Measurements from ENCODE around the gene FBXL15. TPM values are rescaled to one million over a fixed set of nuclear protein-coding genes. Genes with fewer than 3 reads are reported as not detected.

Gene FBXL15
- total RNA-seq, 1 donor from 2014 or later: 15.7 TPM

DNA sequence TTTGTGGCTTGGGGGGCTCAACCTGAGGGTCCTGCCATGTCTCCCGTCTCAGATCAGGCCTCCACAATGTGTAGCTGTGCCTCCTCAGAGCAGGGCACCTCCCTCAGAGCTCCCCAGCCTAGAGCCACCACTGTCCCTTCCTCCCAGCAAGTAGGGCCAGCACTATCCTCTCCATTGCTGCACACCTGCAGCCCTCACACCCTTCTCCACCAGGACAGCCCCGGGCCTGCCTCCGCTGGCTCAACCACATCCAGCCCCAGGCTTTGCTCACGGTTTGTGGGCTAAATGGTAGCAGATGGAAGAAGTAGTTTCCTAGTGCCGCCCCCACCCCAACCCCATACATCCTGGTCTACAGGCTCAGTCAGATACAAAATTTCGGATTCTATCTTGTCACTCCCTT lies 15.0 kb upstream of the FBXL15 start:
- POLR2A ChIA-PET: interaction anchor here (0.6 to 15.2 kb wide), 13 partner anchors 7 to 305 kb away, joined by 3 to 305 read pairs (median 7); partner anchors contain the start of genes C10orf95, CUEDC2, FBXL15 and NFKB2
- ATAC-seq (ENCODE audit: low read depth): peak; percentile 3
- TF ChIP-seq, protein P1, sequence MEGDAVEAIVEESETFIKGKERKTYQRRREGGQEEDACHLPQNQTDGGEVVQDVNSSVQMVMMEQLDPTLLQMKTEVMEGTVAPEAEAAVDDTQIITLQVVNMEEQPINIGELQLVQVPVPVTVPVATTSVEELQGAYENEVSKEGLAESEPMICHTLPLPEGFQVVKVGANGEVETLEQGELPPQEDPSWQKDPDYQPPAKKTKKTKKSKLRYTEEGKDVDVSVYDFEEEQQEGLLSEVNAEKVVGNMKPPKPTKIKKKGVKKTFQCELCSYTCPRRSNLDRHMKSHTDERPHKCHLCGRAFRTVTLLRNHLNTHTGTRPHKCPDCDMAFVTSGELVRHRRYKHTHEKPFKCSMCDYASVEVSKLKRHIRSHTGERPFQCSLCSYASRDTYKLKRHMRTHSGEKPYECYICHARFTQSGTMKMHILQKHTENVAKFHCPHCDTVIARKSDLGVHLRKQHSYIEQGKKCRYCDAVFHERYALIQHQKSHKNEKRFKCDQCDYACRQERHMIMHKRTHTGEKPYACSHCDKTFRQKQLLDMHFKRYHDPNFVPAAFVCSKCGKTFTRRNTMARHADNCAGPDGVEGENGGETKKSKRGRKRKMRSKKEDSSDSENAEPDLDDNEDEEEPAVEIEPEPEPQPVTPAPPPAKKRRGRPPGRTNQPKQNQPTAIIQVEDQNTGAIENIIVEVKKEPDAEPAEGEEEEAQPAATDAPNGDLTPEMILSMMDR (IDR thresholded peaks at IDR 0.05): no peak
- Mint-ChIP-seq H3K4me3 (no peak overlapping the region), H3K36me3 (ENCODE audit: low read depth) (peaks cover 30% of the 10 kb centered on the region), H3K9me3 (no peaks in the 10 kb centered on the region), H3K27me3 (peaks cover 21% of the 10 kb centered on the region), H3K27ac (peak overlapping the region; percentile 51), H3K4me1 (peaks cover 31% of the 10 kb centered on the region)
- DNase-seq: no peak
- intact Hi-C loops (cut with micrococcal nuclease): loop anchor here (2.0 kb wide), 1 partner anchor 15 kb away; the partner anchor contains the start of gene FBXL15
- CTCF ChIA-PET: interaction anchor here (0.5 to 3.2 kb wide), 3 partner anchors 12 to 178 kb away, joined by 3 to 20 read pairs (median 6); no protein-coding TSS in a partner anchor

- H3K4me1 Mint-ChIP-seq: peaks cover 40% of the 10 kb centered on the region
- no peaks in the 10 kb centered on the region for H3K9me3 Mint-ChIP-seq
- DNase-seq (no peak), ATAC-seq (ENCODE audit: low read depth) (no peak)
- POLR2A ChIA-PET: interaction anchor here (0.5 to 15.2 kb wide), 11 partner anchors 11 to 598 kb away, joined by 3 to 305 read pairs (median 4); partner anchors contain the start of genes CUEDC2, FBXL15, NFKB2 and PSD
- H3K27ac Mint-ChIP-seq: no peak overlapping the region
- intact Hi-C loops (cut with micrococcal nuclease): loop anchor here (2.0 kb wide), 1 partner anchor 14 kb away; the partner anchor contains the start of gene FBXL15
- peaks cover 19% of the 10 kb centered on the region for H3K36me3 Mint-ChIP-seq (ENCODE audit: low read depth)
- CTCF ChIA-PET: no interaction called here
- H3K27me3 Mint-ChIP-seq: peaks cover 32% of the 10 kb centered on the region
- TF ChIP-seq, protein P1 (IDR thresholded peaks at IDR 0.05): no peak
- no peak overlapping the region for H3K4me3 Mint-ChIP-seq
Measured at GRCh38 chr10:102406815-102407214, 13.8 kb upstream of the FBXL15 start.

GRCh38 chr10:102407425-102408130 lies 13.1 kb upstream of the FBXL15 start:
- TF ChIP-seq, protein P1 (IDR thresholded peaks at IDR 0.05): no peak
- POLR2A ChIA-PET: interaction anchor here (0.5 to 15.2 kb wide), 8 partner anchors 10 to 130 kb away, joined by 3 to 305 read pairs (median 4); partner anchors contain the start of genes CUEDC2, FBXL15, NFKB2 and PSD
- Mint-ChIP-seq H3K36me3 (ENCODE audit: low read depth) (peaks cover 12% of the 10 kb centered on the region), H3K4me3 (peak overlapping the region; percentile 57), H3K4me1 (peaks cover 37% of the 10 kb centered on the region), H3K27ac (no peak overlapping the region), H3K27me3 (peaks cover 35% of the 10 kb centered on the region), H3K9me3 (no peaks in the 10 kb centered on the region)
- intact Hi-C loops (cut with micrococcal nuclease): loop anchor here (2.0 kb wide), 1 partner anchor 13 kb away; the partner anchor contains the start of gene FBXL15
- no peak for ATAC-seq (ENCODE audit: low read depth)
- CTCF ChIA-PET: no interaction called here
- no peak for DNase-seq

- Mint-ChIP-seq H3K4me1 (peaks cover 42% of the 10 kb centered on the region), H3K4me3 (peak overlapping the region; percentile 57), H3K9me3 (no peaks in the 10 kb centered on the region), H3K36me3 (ENCODE audit: low read depth) (peaks cover 12% of the 10 kb centered on the region), H3K27me3 (peaks cover 39% of the 10 kb centered on the region), H3K27ac (peak overlapping the region; percentile 8)
- no peak for DNase-seq
- TF ChIP-seq, protein P1 (IDR thresholded peaks at IDR 0.05): no peak
- CTCF ChIA-PET: no interaction called here
- POLR2A ChIA-PET: interaction anchor here (6.7 to 15.2 kb wide), 2 partner anchors 12 to 14 kb away, joined by 179 to 305 read pairs; partner anchors contain the start of genes FBXL15 and NFKB2
- intact Hi-C loops (cut with micrococcal nuclease): no loop called here
- no peak for ATAC-seq (ENCODE audit: low read depth)
Measured at GRCh38 chr10:102408131-102408727, 12.4 kb upstream of the FBXL15 start.
